Islet precursor cell (in vitro differentiated cells): ENCODE measurements around the gene SSR2.
A peak's percentile ranks its signal among the peaks of the same experiment; 100 is the strongest.

ENCODE experiments used
- DNase-seq: peaks from one replicate; pipeline ENCODE4 v3.0.0-alpha.2; 2018

SSR2 gene

GRCh38 chr1:155971910-155972809 lies 48.6 kb downstream of the SSR2 start:
- DNase-seq, result no peak

- DNase-seq, result peak; percentile 65
These were observed 50.1 kb downstream of the SSR2 start for GRCh38 chr1:155970531-155971167.

GRCh38 chr1:155969377-155969791 lies 51.4 kb downstream of the SSR2 start:
- no peak for DNase-seq

- peak; percentile 47 for DNase-seq
These were observed 52.1 kb downstream of the SSR2 start for GRCh38 chr1:155968670-155969069.

GRCh38 chr1:155968051-155968400 lies 52.7 kb downstream of the SSR2 start:
- no peak for DNase-seq

- no peak for DNase-seq
These were observed 53.3 kb downstream of the SSR2 start for GRCh38 chr1:155967341-155968050.

- DNase-seq, result no peak
These were observed 54.0 kb downstream of the SSR2 start for GRCh38 chr1:155966750-155967149.

- no peak for DNase-seq
These were observed 54.6 kb downstream of the SSR2 start for GRCh38 chr1:155966135-155966534.

GRCh38 chr1:155964193-155964592 lies 56.6 kb downstream of the SSR2 start:
- DNase-seq, result no peak

GRCh38 chr1:155962599-155963211 lies 58.0 kb downstream of the SSR2 start:
- DNase-seq, result no peak

GRCh38 chr1:155961937-155962336 lies 58.8 kb downstream of the SSR2 start:
- DNase-seq, result peak; percentile 88

GRCh38 chr1:155960081-155960745 lies 60.5 kb downstream of the SSR2 start:
- DNase-seq, result no peak
